GM19239 (cell line): ENCODE measurements around the gene DCUN1D3.

Experiments
- DNase-seq: peaks from one replicate; pipeline ENCODE4 v3.0.0; 2011; ENCODE audit warnings: low spot score; ENCODE audit not compliant: insufficient read length
- FAIRE-seq: peaks from 2 replicates; lab custom pipeline; 2011; peaks lifted over from hg19 to GRCh38; lab: Jason Lieb, UNC

The DCUN1D3 gene

DNA sequence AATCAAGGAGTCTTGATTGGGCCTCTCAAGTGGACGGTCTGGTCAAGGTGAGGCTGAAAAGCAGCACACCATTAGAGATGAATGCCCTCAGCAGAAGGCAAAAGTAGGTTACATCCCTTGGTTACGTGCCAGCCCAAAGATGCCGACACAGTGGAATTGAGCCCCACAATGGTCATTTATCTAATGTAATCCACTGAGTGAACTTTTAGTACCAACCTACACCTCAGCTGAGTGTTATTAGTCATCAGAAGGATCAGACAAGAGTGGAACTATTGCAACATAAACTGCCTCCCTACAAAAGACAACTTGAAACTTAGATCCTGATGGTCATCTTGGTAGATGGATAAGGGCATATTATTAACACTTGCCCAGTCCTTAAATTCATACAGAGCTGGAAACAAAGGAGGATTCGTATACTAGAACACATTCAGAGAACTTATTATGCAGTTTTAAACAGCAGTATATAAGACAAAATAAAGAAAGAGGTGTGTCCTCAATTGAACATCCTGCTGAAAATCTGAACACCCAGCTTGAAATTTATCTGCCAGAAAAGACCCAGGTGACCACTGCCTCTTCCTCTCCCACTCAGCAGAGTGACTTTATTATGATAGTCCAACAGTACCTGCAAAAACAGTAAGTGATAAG, 2.8 kb downstream of the DCUN1D3 start:
- no peak for DNase-seq
- FAIRE-seq = no peak

DNA sequence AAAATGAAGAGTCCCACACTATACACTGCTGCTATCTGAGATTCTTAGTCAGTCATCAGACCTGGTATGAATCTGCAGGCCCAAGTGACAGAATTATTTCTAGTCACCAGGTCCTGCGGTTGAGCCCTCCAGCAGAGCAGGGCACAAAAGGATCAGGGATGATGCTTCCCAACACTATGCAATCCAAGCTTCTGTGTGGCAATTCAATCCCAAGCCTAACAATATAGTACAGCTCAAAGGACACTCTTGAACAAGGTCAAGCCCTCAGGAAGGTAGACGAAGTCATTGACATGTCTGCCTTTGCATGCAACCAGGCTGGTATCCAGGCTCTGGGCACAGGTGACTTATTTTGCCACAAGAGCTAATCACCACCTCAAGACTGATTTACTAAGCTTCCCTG, 5.8 kb downstream of the DCUN1D3 start:
- FAIRE-seq = no peak
- DNase-seq = no peak

DNA sequence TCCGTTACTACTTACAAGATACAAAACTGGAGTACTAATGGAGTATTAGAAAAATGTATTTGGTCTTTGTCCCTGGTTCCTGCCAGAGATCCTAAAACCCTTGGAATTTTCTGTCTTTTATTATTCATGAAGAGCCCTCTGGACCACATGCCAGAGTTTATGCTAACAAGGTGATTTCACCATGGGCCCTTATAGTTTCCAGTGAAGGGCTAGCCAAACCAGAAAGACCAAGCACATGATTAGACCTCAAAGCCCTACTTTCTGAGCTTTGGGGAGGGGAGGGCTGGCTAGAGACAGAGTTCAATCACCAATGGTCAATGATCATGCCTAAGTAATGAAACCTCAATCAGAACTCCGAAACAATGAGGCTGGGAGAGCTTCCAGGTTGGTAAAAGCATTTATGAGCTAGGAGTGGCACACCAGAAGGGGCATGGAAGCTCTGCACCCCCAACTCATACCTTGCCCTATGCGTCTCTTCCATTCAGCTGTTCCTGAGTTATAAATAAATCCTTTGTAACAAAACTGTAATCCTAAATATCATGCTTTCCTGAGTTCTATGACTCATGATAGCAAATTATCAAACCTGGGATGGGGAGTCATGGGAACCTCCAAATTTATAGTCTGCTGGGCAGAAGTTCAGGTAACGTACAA, 10.4 kb downstream of the DCUN1D3 start:
- no peak for DNase-seq
- FAIRE-seq = no peak

DNA sequence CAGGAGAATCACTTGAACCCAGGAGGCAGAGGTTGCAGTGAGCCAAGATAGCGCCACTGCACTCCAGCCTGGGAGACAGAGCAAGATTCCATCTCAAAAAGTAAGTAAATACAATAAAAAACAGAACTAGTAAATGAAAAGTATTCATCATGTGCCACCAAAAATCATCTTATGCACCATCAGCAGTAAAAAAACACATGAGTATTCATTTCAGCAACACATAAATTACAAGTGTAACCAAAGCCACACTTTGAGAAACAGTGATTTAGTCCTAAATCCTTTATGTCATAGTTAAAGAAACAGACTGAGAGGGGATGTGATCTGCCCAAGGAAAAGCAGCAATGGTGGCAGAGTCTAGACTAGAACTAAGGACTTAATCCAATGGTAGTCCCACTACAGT, 13.0 kb downstream of the DCUN1D3 start:
- DNase-seq = no peak
- no peak for FAIRE-seq

DNA sequence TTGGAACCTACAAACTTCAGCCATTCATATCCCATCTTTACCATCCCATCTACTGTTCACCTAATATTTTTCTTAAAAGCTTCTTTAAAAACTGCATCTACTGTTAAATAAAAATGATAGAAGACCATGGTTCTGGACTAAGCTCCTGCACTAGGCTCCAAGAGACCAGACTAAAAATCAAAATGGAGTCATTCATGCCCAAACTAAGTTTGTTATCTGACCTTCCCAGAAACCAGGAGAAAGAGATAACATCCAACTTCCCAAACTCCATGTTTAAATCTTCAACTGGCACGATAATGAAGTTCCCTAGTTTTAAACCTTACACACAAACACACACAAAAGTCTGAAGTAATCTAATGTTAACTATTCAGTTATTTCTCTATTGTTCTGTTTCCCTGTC, 13.8 kb downstream of the DCUN1D3 start:
- DNase-seq (no peak), FAIRE-seq (no peak)

DNA sequence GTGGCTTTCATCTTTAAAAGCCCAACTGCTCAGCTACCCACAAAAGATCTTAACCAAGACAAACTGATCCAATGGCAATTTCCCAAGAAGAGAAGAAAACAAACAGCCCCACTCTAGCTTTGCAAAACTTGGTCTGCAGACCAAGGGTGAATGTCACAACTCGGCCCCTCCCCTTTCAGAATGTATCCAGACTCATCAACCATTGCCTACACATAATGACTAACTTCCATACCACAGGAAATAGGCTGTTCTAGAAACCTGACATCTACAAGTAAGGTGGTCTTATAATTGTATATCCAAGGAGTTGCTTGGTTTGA, 16.0 kb downstream of the DCUN1D3 start:
- DNase-seq (no peak), FAIRE-seq (no peak)

DNA sequence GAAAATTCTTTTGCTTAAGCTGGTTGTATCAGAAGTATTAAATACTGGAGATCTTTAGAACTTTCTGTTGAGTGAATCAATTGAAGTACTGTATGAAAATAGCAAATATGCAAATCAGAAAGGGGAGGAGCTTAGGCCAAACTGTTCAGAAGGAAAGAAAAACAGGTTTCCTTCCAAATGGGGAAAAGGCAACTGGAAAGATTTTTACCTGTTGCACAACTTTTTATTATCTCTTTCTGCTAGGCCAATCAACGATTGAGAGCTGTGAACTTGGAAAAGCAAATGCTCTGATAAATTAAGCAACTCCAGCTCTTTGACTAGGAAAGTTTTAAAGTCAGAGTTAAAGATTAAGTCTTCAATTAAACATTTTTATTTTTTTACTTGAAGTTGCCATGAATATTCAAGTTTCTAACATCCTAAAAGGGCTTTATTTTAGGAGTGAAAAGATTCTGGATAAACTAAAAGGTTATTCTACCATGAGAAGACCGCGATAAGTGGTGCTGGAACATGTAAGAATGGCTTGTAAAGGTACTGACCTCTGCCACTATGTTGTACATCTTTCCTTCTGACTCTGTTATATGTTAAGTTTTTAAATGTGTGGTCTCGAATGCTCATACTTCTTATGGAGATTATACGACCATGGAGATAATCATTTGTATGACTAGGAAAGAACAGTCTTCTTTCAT, 16.5 kb downstream of the DCUN1D3 start:
- DNase-seq (no peak), FAIRE-seq (no peak)

DNA sequence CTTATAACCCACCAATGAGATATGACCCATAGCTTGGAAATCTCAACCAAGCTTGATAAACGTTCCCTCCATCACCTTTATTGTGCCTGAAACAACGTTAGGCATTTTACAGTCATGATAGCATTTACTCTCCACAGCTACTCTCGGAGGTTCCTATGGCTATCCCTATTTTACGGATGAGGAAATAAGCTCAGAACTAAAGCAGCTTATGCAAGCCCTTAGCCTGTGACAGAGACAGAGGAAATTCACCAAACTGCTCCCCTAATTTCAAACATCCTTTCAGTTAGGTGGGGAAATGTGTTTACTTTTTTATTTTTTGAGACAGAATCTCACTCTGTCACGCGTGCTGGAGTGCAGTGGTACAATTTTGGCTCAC, 18.7 kb downstream of the DCUN1D3 start:
- DNase-seq = no peak
- no peak for FAIRE-seq

DNA sequence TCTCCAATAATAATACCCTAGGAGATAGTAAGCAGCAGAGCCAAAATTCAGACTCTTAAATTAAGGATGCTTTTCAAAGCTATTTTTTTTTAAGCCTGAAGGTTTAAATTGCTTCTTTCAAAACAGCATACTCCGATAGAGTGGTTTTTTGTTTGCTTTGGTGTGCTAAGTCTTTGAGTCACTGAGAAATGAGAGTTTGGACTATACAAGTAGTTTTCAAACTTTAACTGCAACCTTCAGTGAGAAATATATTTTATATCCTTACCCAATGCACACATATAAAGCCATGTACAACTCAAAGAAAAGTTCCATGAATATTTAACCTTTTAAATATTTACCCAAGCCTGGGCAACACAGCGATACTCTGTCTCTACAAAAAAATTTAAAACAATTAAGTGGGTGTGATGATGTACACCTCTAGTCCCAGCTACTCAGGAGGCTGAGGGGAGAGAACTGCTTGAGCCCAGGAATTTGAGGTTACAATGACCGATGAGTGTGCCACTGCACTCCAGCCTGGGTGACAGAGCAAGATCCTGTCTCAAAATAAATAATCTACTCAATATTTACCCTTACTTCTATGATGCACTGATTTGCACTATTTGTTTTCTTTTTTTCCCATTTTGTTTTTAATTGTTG, 19.2 kb downstream of the DCUN1D3 start:
- no peak for FAIRE-seq
- no peak for DNase-seq

DNA sequence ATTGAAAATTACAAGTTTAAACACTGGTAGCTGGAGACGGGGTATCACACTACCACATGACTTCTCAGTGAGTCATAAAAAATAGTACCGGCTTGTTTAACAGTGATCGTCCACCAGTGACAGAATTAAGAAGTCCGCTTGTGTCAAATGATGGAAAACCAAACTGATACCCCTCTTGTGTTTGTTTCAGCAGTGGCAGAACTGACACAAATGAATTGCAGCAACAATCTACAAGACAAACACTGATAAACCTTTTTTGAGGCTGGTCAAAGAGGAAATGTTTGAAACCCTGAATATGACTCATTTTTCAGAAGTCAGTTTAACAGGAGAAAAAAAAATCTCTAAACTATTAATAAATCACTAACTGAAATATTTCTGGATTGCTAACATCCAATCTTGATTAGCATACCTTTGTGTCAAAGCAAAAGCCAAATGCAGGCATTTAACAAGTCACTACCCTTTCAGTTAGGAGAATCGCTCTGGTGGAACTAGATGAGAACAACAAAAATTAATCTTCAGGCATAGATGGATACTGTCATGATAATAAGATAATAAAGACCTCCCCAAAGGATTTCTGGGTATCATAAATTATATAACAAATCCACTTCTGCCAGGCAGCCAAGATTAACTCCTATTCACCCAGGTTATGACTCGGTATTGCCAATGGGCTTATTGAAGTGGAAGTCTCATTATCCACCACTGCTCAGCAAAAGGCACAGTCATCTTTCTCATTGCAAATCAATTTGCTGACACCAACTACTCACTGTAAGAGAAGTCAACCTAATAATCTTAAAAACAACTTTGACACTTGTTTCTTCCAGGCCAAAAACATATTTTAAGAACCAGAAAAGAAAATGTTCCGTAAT, 20.8 kb downstream of the DCUN1D3 start:
- FAIRE-seq = peak; percentile 62
- DNase-seq = no peak

DNA sequence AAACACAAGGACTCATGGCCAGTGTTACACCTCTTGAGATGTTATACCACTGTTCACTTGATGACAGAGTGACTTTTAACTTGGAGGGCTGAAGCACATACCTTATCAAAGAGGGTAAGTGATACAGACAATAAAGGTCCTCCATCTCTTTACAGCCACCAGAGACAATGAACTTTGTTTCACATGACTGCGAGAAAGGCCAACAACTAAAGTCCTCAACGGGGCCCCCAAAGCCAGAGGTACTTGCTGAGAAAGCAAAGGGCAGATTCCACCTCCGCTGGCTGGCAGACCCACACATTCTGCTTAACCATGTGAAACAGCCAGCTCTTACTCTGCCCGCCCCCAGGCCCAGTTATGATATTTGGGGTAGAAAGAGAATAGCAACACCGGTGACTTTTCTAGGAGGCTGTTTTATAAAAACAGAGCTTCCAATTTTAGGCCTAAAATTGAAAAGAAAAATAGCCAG, 21.4 kb downstream of the DCUN1D3 start:
- no peak for DNase-seq

DNA sequence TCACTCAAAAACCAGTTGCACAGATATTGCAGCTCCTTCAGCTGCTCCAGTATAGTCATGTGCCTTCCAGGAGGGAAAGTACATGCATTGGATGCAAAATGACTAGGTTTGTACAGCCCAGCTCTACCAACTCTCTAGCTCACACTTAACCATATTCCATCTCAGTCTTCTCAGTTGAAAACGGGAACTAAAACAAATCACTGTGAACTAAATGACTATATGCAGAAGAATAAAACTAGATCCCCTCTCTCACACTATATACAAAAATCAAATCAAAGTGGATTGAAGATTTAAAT, 24.9 kb downstream of the DCUN1D3 start:
- no peak for DNase-seq
- FAIRE-seq = peak; percentile 21

More for the DNA sequence above, 21.4 kb downstream of the DCUN1D3 start:
- peak; percentile 23 for FAIRE-seq

DNA sequence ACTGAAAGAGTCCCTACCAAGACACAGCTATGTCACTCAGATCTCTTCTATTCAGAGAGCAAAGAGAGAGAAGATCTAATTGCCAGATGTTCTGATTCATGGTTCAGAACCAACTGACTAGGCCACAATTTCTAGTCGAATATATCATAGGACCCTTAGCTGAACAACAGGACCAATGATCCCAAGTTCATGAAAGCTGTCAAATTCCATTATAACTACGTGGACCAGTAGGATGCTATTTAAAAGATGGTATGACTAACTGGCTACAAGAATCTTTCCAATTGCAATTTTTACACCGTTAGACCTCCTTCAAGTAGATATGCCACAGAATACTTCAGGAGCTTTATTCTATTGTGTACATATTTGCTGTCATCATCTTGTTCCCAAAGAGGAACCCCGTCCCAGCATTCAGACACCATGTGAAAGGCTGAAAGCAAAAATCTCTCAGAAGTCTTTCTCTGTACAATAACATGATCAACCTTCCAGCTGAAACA, 26.0 kb downstream of the DCUN1D3 start:
- DNase-seq (no peak), FAIRE-seq (no peak)

DNA sequence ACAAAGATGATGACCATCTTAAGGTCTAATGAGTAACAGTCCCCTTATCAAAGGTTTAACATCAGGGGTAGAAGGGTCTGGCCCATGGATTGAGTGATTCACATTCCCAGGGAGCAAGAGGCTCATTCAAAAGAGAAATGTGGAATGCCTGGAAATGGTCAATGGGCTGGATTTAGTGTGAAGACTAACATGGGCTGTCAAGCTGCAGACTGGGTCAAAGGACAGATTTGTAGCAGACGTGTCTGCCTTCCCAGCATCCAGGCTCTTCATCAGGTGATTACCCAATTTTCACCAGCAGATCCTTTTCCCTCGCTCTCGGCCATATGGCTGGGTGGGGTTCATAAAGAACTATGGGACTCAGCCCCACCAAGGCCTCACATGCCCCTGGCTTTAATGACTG, 26.8 kb downstream of the DCUN1D3 start:
- FAIRE-seq (no peak), DNase-seq (no peak)

DNA sequence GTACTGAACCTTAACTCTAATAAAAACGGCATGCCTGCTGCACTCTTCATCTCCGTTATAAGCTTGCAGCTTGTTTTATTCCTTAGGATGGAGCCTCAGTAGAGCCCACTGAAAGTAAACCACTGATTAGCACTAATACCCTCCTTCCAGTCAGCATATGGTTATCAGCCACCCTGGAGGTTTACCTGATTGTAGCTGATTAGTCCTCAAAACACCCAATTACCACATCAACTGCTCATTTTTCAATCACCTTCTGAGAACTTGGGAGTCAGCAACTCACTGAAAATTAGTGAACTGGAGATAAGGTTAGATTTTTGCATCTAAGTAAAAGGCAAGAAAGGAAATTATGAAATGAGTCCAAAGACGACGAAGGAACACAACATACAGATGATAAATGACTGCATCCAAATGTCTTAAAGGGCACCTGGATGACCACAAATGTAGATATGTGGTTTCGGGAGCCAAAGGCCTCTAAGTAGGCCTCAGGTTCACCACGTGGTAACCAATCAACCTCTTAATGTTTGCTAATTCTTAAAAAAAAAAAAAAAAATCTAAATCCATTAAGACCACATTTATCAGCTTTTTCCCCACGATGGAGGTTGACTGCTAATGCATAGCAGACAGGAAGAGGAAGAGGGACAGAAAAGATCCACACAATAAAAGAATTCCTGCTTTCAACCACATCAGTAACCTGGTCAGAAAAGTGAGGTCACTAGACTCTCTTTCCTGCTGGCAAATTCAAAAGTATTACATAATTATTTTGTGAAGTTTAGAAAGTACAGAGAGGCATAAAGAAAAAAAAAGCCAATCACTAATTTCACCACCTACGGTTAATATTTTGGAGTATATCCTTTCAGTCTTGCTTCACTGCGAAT, 28.0 kb downstream of the DCUN1D3 start:
- DNase-seq (no peak), FAIRE-seq (no peak)

DNA sequence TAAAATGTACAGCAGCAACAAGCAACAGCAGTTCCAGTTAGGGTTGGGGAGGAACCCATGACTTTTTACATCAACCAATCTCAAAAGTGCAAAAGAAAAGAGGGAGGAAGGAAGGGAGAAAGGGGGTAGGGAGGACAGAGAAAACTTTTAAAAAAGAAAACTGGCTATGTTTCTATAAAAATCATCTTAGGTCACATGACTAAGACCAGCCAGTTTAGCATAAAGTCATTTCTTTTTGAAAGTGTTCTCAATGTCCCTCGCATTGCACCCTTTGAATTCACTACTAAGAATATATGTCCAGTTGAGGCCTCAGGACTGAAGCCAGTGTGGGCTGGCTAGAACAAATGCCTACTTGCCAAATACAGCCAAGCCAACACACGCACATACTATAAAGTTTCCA, 28.9 kb downstream of the DCUN1D3 start:
- DNase-seq = no peak
- no peak for FAIRE-seq

DNA sequence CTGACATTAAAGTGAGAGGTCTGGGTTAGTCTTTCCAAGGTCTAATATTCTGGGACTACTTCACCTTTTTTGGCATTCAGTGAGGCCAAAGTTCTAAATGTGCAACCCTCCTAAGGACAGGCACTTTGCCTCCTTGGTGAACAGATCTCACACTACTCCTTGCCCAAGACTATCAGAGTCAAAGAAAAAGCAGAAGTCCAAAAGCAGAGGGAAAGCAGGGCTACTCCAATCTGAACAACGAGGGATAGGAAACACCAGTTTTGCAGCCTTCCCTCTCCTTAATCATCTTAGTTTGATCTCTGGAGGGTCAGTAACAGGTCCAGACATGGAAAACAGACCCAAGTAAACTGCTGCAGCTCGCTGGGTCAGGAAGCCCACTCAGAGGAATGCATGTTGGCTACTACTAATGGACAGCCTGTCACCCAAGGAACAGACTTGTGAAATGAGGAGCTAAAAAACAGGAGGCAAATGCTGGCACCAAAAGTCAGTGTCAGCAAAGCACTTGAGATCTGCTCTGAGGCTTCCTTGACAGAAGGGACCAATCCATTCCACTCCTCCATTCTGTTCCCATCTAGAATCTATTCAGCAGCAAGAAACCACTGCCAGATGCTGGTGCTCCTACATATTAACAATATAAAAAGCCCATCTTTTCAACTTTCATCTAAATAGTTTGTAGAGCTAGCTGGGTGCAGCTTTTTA, 29.9 kb downstream of the DCUN1D3 start:
- DNase-seq (no peak), FAIRE-seq (no peak)

DNA sequence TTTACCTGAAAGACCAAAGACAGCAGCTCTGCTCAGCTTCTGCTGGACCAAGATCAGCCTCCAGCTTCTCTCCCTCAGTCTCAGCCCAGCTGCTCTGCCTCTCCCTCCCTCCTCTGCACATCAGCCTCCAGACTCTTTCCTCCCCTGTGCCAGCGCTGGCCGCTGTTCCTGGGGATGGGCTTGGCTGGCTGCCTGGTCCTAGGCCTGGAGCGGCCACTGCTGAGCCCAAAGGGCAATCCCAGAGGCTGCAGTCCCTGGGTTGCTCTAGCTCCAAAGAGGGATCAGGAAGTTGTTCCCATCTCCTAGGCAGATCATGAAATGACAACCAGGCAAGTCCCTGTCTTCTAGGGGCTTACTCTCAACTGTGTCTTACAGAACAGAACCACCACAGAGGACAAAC, 31.3 kb downstream of the DCUN1D3 start:
- no peak for FAIRE-seq
- DNase-seq = no peak

DNA sequence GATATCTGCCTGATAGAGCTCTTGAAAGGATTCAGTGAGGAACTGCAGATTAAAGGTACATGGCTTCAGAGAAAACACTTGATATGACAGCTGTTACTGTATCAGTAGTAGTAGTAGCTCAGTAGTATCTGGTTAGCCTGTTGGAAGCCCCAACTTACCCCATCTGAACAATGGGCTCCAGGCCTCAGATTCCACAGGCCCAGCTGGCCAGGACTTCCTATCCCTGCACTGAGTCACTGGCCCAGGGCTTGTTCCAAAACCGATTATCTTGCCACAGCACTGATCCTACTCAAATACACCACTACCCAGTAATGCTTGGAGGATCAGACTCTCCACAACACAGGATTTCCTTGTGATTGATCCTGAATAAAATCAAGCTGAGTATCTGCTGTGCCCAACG, 32.6 kb downstream of the DCUN1D3 start:
- DNase-seq (no peak), FAIRE-seq (no peak)
